Liver (tissue), 9 donors: ENCODE data around the gene OR8U1. TPM values are rescaled to one million over a fixed set of nuclear protein-coding genes. Genes with fewer than 3 reads are reported as not detected.
"Not testable (repeated sequence)": the region's sequence is repeated elsewhere in the genome, so short reads cannot be mapped to it uniquely, and the experiment has no call there.

Experiments used
- DNase-seq: peaks from one replicate; pipeline ENCODE4 v3.0.0-alpha.2; 2017; ENCODE audit warnings: low spot score
- H3K27ac ChIP-seq, 2 donors: one replicate each; pipeline ENCODE4 v1.7.0; 2013; ENCODE audit warnings: inconsistent platforms in 2 of 2, low read length in 2 of 2, control low read depth in 1 of 2, low read depth in 1 of 2, mild to moderate bottlenecking in 1 of 2
- H3K27me3 ChIP-seq, 4 donors: one replicate each; pipeline versions ENCODE4 v1.6.1 to v1.7.0; 2013; ENCODE audit warnings: low read length in 3 of 4, inconsistent platforms in 1 of 4, mild to moderate bottlenecking in 1 of 4, moderate library complexity in 1 of 4; ENCODE audit not compliant: control insufficient read depth in 4 of 4, insufficient read depth in 4 of 4
- H3K36me3 ChIP-seq, 4 donors: one replicate each; pipeline versions ENCODE4 v1.6.1 to v1.7.0; 2013; ENCODE audit warnings: low read length in 3 of 4, mild to moderate bottlenecking in 3 of 4, low read depth in 1 of 4, moderate library complexity in 1 of 4; ENCODE audit not compliant: control insufficient read depth in 4 of 4, insufficient read depth in 3 of 4
- H3K4me1 ChIP-seq, 4 donors: one replicate each; pipeline versions ENCODE4 v1.6.1 to v1.7.0; 2013; ENCODE audit warnings: low read length in 3 of 4, mild to moderate bottlenecking in 3 of 4, moderate library complexity in 1 of 4; ENCODE audit not compliant: control insufficient read depth in 4 of 4, insufficient read depth in 4 of 4
- H3K4me3 ChIP-seq, 3 donors: one replicate each; pipeline versions ENCODE4 v1.6.1 to v1.7.0; 2013; ENCODE audit warnings: low read length in 3 of 3, control low read depth in 1 of 3, low read depth in 1 of 3, mild to moderate bottlenecking in 1 of 3
- H3K9ac ChIP-seq, 2 donors: one replicate each; pipeline ENCODE4 v1.7.0; 2013; ENCODE audit warnings: low read length in 2 of 2, mild to moderate bottlenecking in 2 of 2, moderate library complexity in 2 of 2, control low read depth in 1 of 2, low read depth in 1 of 2
- H3K9me3 ChIP-seq, 4 donors: one replicate each; pipeline versions ENCODE4 v1.6.1 to v1.7.0; 2013; ENCODE audit warnings: low read length in 3 of 4; ENCODE audit not compliant: control insufficient read depth in 4 of 4
- CTCF ChIP-seq: fragments of 150-350 bp; IDR thresholded peaks from 2 replicates; pipeline ENCODE4 v1.5.1; 2017; ENCODE audit warnings: improper control_type of control experiment, low read depth, low read length; ENCODE audit not compliant: missing input control
- EGR1 ChIP-seq, 2 donors: IDR thresholded peaks; 2 replicates each; pipeline ENCODE4 v1.6.1; 2016 to 2018; ENCODE audit warnings: antibody characterized with exemption in 2 of 2, low read depth in 2 of 2
- FOXA2 ChIP-seq: IDR thresholded peaks from 2 replicates; pipeline ENCODE4 v1.6.1; 2016; ENCODE audit warnings: antibody characterized with exemption
- GABPA ChIP-seq, 2 donors: IDR thresholded peaks in 1 of 2; conservative IDR thresholded peaks in 1 of 2; 2 replicates each; pipeline ENCODE4 v1.6.1; 2016; ENCODE audit warnings: antibody characterized with exemption in 2 of 2, mild to moderate bottlenecking in 1 of 2, moderate library complexity in 1 of 2
- JUND ChIP-seq, 2 donors: IDR thresholded peaks; 2 replicates each; pipeline ENCODE4 v1.6.1; 2016; ENCODE audit warnings: antibody characterized with exemption in 2 of 2
- NR2F2 ChIP-seq: IDR thresholded peaks from 2 replicates; pipeline ENCODE4 v1.6.1; 2016; ENCODE audit warnings: antibody characterized with exemption
- RAD21 ChIP-seq, 2 donors: IDR thresholded peaks; 2 replicates each; pipeline ENCODE4 v1.6.1; 2016; ENCODE audit warnings: antibody characterized with exemption in 2 of 2, mild to moderate bottlenecking in 2 of 2
- RXRA ChIP-seq, 2 donors: IDR thresholded peaks; 2 replicates each; pipeline ENCODE4 v1.6.1; 2017 to 2018; ENCODE audit warnings: antibody characterized with exemption in 2 of 2, mild to moderate bottlenecking in 1 of 2
- SP1 ChIP-seq: IDR thresholded peaks from 2 replicates; pipeline ENCODE4 v1.6.1; 2018; ENCODE audit warnings: antibody characterized with exemption, mild to moderate bottlenecking
- TAF1 ChIP-seq: conservative IDR thresholded peaks from 2 replicates; pipeline ENCODE4 v1.6.1; 2016; ENCODE audit warnings: antibody characterized with exemption, mild to moderate bottlenecking
- YY1 ChIP-seq: IDR thresholded peaks from 2 replicates; pipeline ENCODE4 v1.6.1; 2016; ENCODE audit warnings: antibody characterized with exemption, mild to moderate bottlenecking
- WGBS: extraction: QIAGEN DNeasy Blood & Tissue Kit; methylation state at CpG from one replicate; pipeline ENCODE4 v1.1.7; 2013; 5-methylcytosine and 5-hydroxymethylcytosine counted together
- polyA plus RNA-seq, 2 donors: library from polyadenylated mRNA; stranded (reverse) in 1 of 2; unstranded in 1 of 2; fragments of 200-250 nt in 1 of 2; fragments of >200 nt in 1 of 2; fragmentation: Nextera tagmentation in 1 of 2; extraction: Ambion mirVana in 1 of 2; gene quantifications; one replicate each; pipeline versions ENCODE4 v1.2.1 to v1.2.3, GENCODE V29; 2013 to 2015
- total RNA-seq, 2 donors: library from RNA; depleted of rRNA; stranded (reverse); fragments of >200 nt; gene quantifications; one replicate each; pipeline ENCODE4 v1.2.3, GENCODE V29; 2014
- TF ChIP-seq, protein P1 (sequence below): IDR thresholded peaks from 2 replicates; pipeline ENCODE4 v1.6.1; 2016; ENCODE audit warnings: antibody characterized with exemption, mild to moderate bottlenecking
- TF ChIP-seq, protein P2 (sequence below): IDR thresholded peaks from 2 replicates; pipeline ENCODE4 v1.6.1; 2016; ENCODE audit warnings: antibody characterized with exemption
- donor health status: healthy.
- donor health status: healthy.
- donor health status: healthy.
- donor health status: healthy.
- donor health status: healthy.

OR8U1 gene
- total and polyA plus RNA-seq, 4 donors, result not detected

GRCh38 chr11:56394381-56394780 is 19.0 kb downstream of the OR8U1 start:
- H3K36me3 ChIP-seq, result no peaks in the 10 kb centered on the region
- no peak overlapping the region for H3K4me3 ChIP-seq
- no peak overlapping the region for H3K27ac ChIP-seq
- WGBS, result 80% methylated on average over 3 of the region's 3 CpGs
- no peaks in the 10 kb centered on the region for H3K9me3 ChIP-seq
- no peaks in the 10 kb centered on the region for H3K27me3 ChIP-seq
- no peak for DNase-seq
- H3K4me1 ChIP-seq, result no peaks in the 10 kb centered on the region
- no peak for TF ChIP-seq EGR1 (IDR thresholded peaks at IDR 0.05; ENCODE audit: low read depth in 2 of 2)
- TF ChIP-seq TAF1, result no peak
- no peak for TF ChIP-seq SP1
- no peak for TF ChIP-seq NR2F2
- H3K9ac ChIP-seq, result no peak overlapping the region

DNA sequence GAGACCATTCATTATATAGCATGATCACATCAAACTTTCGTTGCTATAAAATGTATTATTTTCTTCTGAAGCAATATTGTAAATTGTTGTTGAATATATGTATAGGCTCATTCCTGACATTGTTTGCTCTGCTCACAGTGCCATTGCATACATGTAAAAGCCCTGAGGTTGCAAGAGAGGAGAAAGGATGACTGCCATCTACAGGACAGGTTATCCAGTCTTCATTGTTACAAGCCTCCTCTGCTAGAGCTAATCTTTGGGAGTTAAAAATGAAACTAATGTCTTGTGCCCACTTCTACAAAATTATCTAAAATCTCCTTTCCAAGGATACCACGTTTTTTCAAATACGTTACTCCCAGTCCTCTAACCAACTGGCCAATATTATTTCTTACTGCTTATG is 20.6 kb downstream of the OR8U1 start:
- no peak overlapping the region for H3K9ac ChIP-seq
- H3K27ac ChIP-seq, result no peak overlapping the region
- H3K4me1 ChIP-seq, result no peaks in the 10 kb centered on the region
- H3K36me3 ChIP-seq, result no peaks in the 10 kb centered on the region
- TF ChIP-seq SP1, result no peak
- TF ChIP-seq YY1, result no peak
- no peak for TF ChIP-seq GABPA (IDR thresholded peaks at IDR 0.05 in 1 of 2, conservative IDR thresholded peaks at IDR 0.05 in 1 of 2)
- no peak for TF ChIP-seq FOXA2
- no peak for TF ChIP-seq JUND (IDR thresholded peaks at IDR 0.05)
- no peak for DNase-seq
- no peaks in the 10 kb centered on the region for H3K9me3 ChIP-seq
- whole genome bisulfite sequencing, result 40% methylated on average over 3 of the region's 3 CpGs
- no peak overlapping the region for H3K4me3 ChIP-seq
- no peaks in the 10 kb centered on the region for H3K27me3 ChIP-seq

DNA sequence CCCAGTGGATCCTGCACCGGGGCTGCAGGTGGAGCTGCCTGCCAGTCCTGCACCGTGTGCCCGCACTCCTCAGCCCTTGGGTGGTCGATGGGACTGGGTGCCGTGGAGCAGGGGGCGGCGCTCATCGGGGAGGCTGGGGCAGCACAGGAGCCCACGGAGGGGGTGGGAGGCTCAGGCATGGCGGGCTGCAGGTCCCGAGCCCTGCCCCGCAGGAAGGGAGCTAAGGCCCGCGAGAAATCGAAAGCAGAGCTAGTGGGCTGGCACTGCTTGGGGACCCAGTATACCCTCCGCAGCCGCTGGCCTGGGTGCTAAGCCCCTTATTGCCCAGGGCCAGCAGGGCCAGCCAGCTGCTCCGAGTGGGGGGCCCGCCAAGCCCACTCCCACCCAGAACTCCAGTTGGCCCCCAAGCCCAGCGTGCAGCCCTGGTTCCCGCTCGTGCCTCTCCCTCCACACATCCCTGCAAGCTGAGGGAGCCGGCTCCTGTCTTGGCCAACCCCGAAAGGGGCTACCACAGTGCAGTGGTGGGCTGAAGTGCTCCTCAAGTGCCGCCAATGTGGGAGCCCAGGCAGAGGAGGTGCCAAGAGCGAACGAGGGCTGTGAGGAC is 26.5 kb downstream of the OR8U1 start:
- H3K27ac ChIP-seq, H3K9me3 ChIP-seq, H3K36me3 ChIP-seq, H3K9ac ChIP-seq, DNase-seq, H3K4me3 ChIP-seq, H3K27me3 ChIP-seq, H3K4me1 ChIP-seq: not testable (repeated sequence)
- 85% methylated on average over 27 of the region's 27 CpGs for WGBS

GRCh38 chr11:56404393-56404792 is 29.0 kb downstream of the OR8U1 start:
- Histone ChIP-seq H3K27ac (no peak overlapping the region), H3K9me3 (no peaks in the 10 kb centered on the region), H3K27me3 (no peaks in the 10 kb centered on the region), H3K9ac (no peak overlapping the region), H3K36me3 (no peaks in the 10 kb centered on the region), H3K4me3 (no peak overlapping the region), H3K4me1 (no peaks in the 10 kb centered on the region)
- WGBS, result 72% methylated on average over 2 of the region's 2 CpGs
- TF ChIP-seq SP1, result no peak
- no peak for TF ChIP-seq GABPA (IDR thresholded peaks at IDR 0.05 in 1 of 2, conservative IDR thresholded peaks at IDR 0.05 in 1 of 2)
- TF ChIP-seq CTCF, result no peak
- TF ChIP-seq, protein P1, sequence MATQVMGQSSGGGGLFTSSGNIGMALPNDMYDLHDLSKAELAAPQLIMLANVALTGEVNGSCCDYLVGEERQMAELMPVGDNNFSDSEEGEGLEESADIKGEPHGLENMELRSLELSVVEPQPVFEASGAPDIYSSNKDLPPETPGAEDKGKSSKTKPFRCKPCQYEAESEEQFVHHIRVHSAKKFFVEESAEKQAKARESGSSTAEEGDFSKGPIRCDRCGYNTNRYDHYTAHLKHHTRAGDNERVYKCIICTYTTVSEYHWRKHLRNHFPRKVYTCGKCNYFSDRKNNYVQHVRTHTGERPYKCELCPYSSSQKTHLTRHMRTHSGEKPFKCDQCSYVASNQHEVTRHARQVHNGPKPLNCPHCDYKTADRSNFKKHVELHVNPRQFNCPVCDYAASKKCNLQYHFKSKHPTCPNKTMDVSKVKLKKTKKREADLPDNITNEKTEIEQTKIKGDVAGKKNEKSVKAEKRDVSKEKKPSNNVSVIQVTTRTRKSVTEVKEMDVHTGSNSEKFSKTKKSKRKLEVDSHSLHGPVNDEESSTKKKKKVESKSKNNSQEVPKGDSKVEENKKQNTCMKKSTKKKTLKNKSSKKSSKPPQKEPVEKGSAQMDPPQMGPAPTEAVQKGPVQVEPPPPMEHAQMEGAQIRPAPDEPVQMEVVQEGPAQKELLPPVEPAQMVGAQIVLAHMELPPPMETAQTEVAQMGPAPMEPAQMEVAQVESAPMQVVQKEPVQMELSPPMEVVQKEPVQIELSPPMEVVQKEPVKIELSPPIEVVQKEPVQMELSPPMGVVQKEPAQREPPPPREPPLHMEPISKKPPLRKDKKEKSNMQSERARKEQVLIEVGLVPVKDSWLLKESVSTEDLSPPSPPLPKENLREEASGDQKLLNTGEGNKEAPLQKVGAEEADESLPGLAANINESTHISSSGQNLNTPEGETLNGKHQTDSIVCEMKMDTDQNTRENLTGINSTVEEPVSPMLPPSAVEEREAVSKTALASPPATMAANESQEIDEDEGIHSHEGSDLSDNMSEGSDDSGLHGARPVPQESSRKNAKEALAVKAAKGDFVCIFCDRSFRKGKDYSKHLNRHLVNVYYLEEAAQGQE, result no peak
- no peak for TF ChIP-seq JUND (IDR thresholded peaks at IDR 0.05)
- TF ChIP-seq RXRA (IDR thresholded peaks at IDR 0.05), result no peak
- TF ChIP-seq NR2F2, result no peak
- TF ChIP-seq YY1, result no peak
- TF ChIP-seq, protein P2, sequence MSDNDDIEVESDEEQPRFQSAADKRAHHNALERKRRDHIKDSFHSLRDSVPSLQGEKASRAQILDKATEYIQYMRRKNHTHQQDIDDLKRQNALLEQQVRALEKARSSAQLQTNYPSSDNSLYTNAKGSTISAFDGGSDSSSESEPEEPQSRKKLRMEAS, result no peak
- no peak for TF ChIP-seq TAF1
- TF ChIP-seq RAD21 (IDR thresholded peaks at IDR 0.05), result no peak
- TF ChIP-seq FOXA2, result no peak
- DNase-seq, result no peak
